H1 (cell line): ENCODE measurements around the gene TSSC4. TPM values are rescaled to one million over a fixed set of nuclear protein-coding genes. Genes with fewer than 3 reads are reported as not detected.

Experiments used
- CTCF ChIA-PET: fragments of 300-600 bp; sonication (Branson Sonifier 250); formaldehyde crosslinking; loops from one replicate; lab custom pipeline; 2021; ENCODE audit not compliant: partially characterized antibody; lab: Charles Lee
- POLR2A ChIA-PET: fragments of 300-600 bp; sonication (Branson Sonifier 250); formaldehyde crosslinking; loops from one replicate; lab custom pipeline; 2021; ENCODE audit warnings: inconsistent platforms; ENCODE audit not compliant: partially characterized antibody; lab: Charles Lee
- DNase-seq, 2 experiments: peaks; one replicate each; pipeline versions ENCODE4 v3.0.0 to v3.0.0-alpha.2; 2010 to 2022; ENCODE audit warnings: low spot score in 2 of 2, low read depth in 1 of 2, mixed read lengths in 1 of 2
- FAIRE-seq: peaks from 2 replicates; lab custom pipeline; 2011; peaks lifted over from hg19 to GRCh38; lab: Jason Lieb, UNC
- H2AFZ ChIP-seq: 2 replicates; pipeline ENCODE4 v1.8.1; 2012; ENCODE audit warnings: low read length, inconsistent platforms
- H2AK5ac ChIP-seq: 2 replicates; pipeline ENCODE4 v1.6.1; 2013; ENCODE audit warnings: low read depth, low read length
- H2BK120ac ChIP-seq: replicated peaks from 2 replicates; pipeline ENCODE3; 2013; ENCODE audit warnings: low read depth, low read length, inconsistent platforms
- H2BK12ac ChIP-seq: 2 replicates; pipeline ENCODE4 v1.6.1; 2013; ENCODE audit warnings: low read depth, low read length
- H2BK15ac ChIP-seq: 2 replicates; pipeline ENCODE4 v1.6.1; 2013; ENCODE audit warnings: low read length
- H2BK20ac ChIP-seq: 2 replicates; pipeline ENCODE4 v1.6.1; 2013; ENCODE audit warnings: low read length
- H2BK5ac ChIP-seq: 2 replicates; pipeline ENCODE4 v1.6.1; 2013; ENCODE audit warnings: low read depth, low read length
- H3K14ac ChIP-seq: 2 replicates; pipeline ENCODE4 v1.6.1; 2013; ENCODE audit warnings: inconsistent platforms; ENCODE audit not compliant: insufficient read length
- H3K18ac ChIP-seq: 2 replicates; pipeline ENCODE4 v1.6.1; 2013; ENCODE audit warnings: low read length; ENCODE audit errors: extremely low read depth
- H3K23ac ChIP-seq: 2 replicates; pipeline ENCODE4 v1.6.1; 2013; ENCODE audit warnings: inconsistent platforms; ENCODE audit not compliant: insufficient read length
- H3K23me2 ChIP-seq: 2 replicates; pipeline ENCODE4 v1.6.1; 2013; ENCODE audit warnings: low read depth, low read length
- H3K27ac ChIP-seq: 2 replicates; pipeline ENCODE4 v1.6.1; 2011; ENCODE audit warnings: low read depth, low read length, inconsistent platforms
- H3K27me3 ChIP-seq, 4 experiments: replicated peaks in 1 of 4; 1 replicate in 1 of 4; 2 replicates in 3 of 4; pipeline versions ENCODE4 v1.6.1 to v1.8.1; 2011 to 2013; ENCODE audit warnings: low read length in 3 of 4, mild to moderate bottlenecking in 3 of 4, inconsistent platforms in 2 of 4, mixed read lengths in 2 of 4, moderate library complexity in 1 of 4; ENCODE audit not compliant: control insufficient read depth in 3 of 4, insufficient read depth in 3 of 4; ENCODE audit errors: extremely low read depth in 1 of 4
- H3K36me3 ChIP-seq, 4 experiments: 2 replicates each; pipeline versions ENCODE4 v1.6.1 to v1.8.1; 2011 to 2013; ENCODE audit warnings: mild to moderate bottlenecking in 4 of 4, low read length in 3 of 4, moderate library complexity in 2 of 4, control low read depth in 1 of 4, inconsistent platforms in 1 of 4; ENCODE audit not compliant: insufficient read depth in 4 of 4, control insufficient read depth in 2 of 4
- H3K4ac ChIP-seq: replicated peaks from 2 replicates; pipeline ENCODE3; 2013; ENCODE audit warnings: low read length, low read depth, mixed read lengths, inconsistent platforms; ENCODE audit not compliant: insufficient read length
- H3K4me1 ChIP-seq, 4 experiments: replicated peaks in 1 of 4; 1 replicate in 1 of 4; 2 replicates in 3 of 4; pipeline versions ENCODE4 v1.6.1 to v1.8.1; 2011 to 2013; ENCODE audit warnings: low read length in 3 of 4, inconsistent platforms in 2 of 4, mixed read lengths in 1 of 4; ENCODE audit not compliant: insufficient read depth in 4 of 4, control insufficient read depth in 3 of 4
- H3K4me2 ChIP-seq, 2 experiments: 2 replicates each; pipeline versions ENCODE4 v1.6.1 to v1.8.1; 2011 to 2013; ENCODE audit warnings: low read depth in 2 of 2, low read length in 2 of 2, control low read depth in 1 of 2, inconsistent platforms in 1 of 2, mild to moderate bottlenecking in 1 of 2; ENCODE audit not compliant: insufficient read depth in 1 of 2
- H3K4me3 ChIP-seq, 4 experiments: fragments of 200-600, 300-600 bp in 1 of 4; sonication (generic), shearing (Covaris generic), sonication (Bioruptor Twin) in 1 of 4; 2 replicates each; pipeline versions ENCODE4 v1.5.1 to v1.8.1; 2011 to 2016; ENCODE audit warnings: low read length in 4 of 4, low read depth in 3 of 4, control low read depth in 2 of 4, inconsistent platforms in 2 of 4, mild to moderate bottlenecking in 2 of 4, mixed read lengths in 1 of 4, moderate library complexity in 1 of 4; ENCODE audit not compliant: insufficient read depth in 2 of 4; ENCODE audit errors: extremely low read depth in 1 of 4
- H3K56ac ChIP-seq: replicated peaks from 2 replicates; pipeline ENCODE3; 2013; ENCODE audit warnings: low read depth, mild to moderate bottlenecking, mixed read lengths, low read length, inconsistent platforms; ENCODE audit not compliant: insufficient read length
- H3K79me1 ChIP-seq: 2 replicates; pipeline ENCODE4 v1.6.1; 2013; ENCODE audit warnings: low read depth, low read length, control low read depth
- H3K79me2 ChIP-seq, 2 experiments: 2 replicates each; pipeline versions ENCODE4 v1.6.1 to v1.8.1; 2012 to 2013; ENCODE audit warnings: low read length in 2 of 2, mild to moderate bottlenecking in 2 of 2, inconsistent platforms in 1 of 2; ENCODE audit not compliant: insufficient read depth in 2 of 2, control insufficient read depth in 1 of 2
- H3K9ac ChIP-seq, 4 experiments: replicated peaks in 1 of 4; 1 replicate in 1 of 4; 2 replicates in 3 of 4; pipeline versions ENCODE4 v1.6.1 to v1.8.1; 2011 to 2013; ENCODE audit warnings: low read depth in 3 of 4, low read length in 3 of 4, control low read depth in 2 of 4, mild to moderate bottlenecking in 2 of 4, moderate library complexity in 2 of 4, inconsistent platforms in 1 of 4; ENCODE audit errors: extremely low read depth in 1 of 4
- H3K9me3 ChIP-seq, 2 experiments: 2 replicates each; pipeline versions ENCODE4 v1.6.1 to v1.8.1; 2012 to 2013; ENCODE audit warnings: mild to moderate bottlenecking in 2 of 2, moderate library complexity in 2 of 2, control low read depth in 1 of 2, inconsistent platforms in 1 of 2, low read depth in 1 of 2, low read length in 1 of 2, mixed read lengths in 1 of 2; ENCODE audit not compliant: insufficient read depth in 2 of 2
- H4K20me1 ChIP-seq, 2 experiments: replicated peaks in 1 of 2; 2 replicates each; pipeline versions ENCODE3 to v1.8.1; 2011 to 2013; ENCODE audit warnings: inconsistent platforms in 2 of 2, low read length in 2 of 2, mild to moderate bottlenecking in 1 of 2; ENCODE audit not compliant: insufficient read depth in 2 of 2, control insufficient read depth in 1 of 2
- H4K5ac ChIP-seq: 2 replicates; pipeline ENCODE4 v1.6.1; 2013; ENCODE audit warnings: low read length, low read depth, mixed read lengths, inconsistent platforms; ENCODE audit not compliant: insufficient read length
- H4K8ac ChIP-seq: 2 replicates; pipeline ENCODE4 v1.8.0; 2013; ENCODE audit warnings: mild to moderate bottlenecking, moderate library complexity, low read length, inconsistent platforms; ENCODE audit not compliant: insufficient read depth; ENCODE audit errors: extremely low read depth
- H4K91ac ChIP-seq: replicated peaks from 2 replicates; pipeline ENCODE3; 2013; ENCODE audit warnings: low read length, mixed read lengths, inconsistent platforms; ENCODE audit not compliant: insufficient read length
- ASH2L ChIP-seq: fragments of 200-600, 300-600 bp; sonication (generic); IDR thresholded peaks from one replicate; pipeline ENCODE4 v1.7.1; 2017; ENCODE audit warnings: low read length
- BACH1 ChIP-seq: IDR thresholded peaks from 2 replicates; pipeline ENCODE4 v1.6.1; 2012; ENCODE audit warnings: low read length, improper control_type of control experiment
- BCL11A ChIP-seq, 2 experiments: IDR thresholded peaks; one replicate each; pipeline ENCODE4 v1.6.1; 2011; ENCODE audit warnings: low read depth in 2 of 2, low read length in 2 of 2, mild to moderate bottlenecking in 2 of 2
- EP300 ChIP-seq, 2 experiments: IDR thresholded peaks; 1 replicate in 1 of 2; 2 replicates in 1 of 2; pipeline ENCODE4 v1.6.1; 2011 to 2012; ENCODE audit warnings: low read depth in 2 of 2, low read length in 2 of 2, mild to moderate bottlenecking in 2 of 2, borderline replicate concordance in 1 of 2, inconsistent platforms in 1 of 2, moderate library complexity in 1 of 2
- NANOG ChIP-seq: IDR thresholded peaks from 2 replicates; pipeline ENCODE4 v1.6.1; 2011; ENCODE audit warnings: low read length, low read depth, mild to moderate bottlenecking, inconsistent platforms; ENCODE audit not compliant: insufficient read depth, poor library complexity, severe bottlenecking
- RBBP5 ChIP-seq: IDR thresholded peaks from 2 replicates; pipeline ENCODE4 v1.7.1; 2012; ENCODE audit warnings: low read depth, mild to moderate bottlenecking, inconsistent platforms, low read length, moderate library complexity, borderline replicate concordance
- SRF ChIP-seq: IDR thresholded peaks from 2 replicates; pipeline ENCODE4 v1.6.1; 2011; ENCODE audit warnings: mild to moderate bottlenecking, low read depth, low read length, moderate library complexity
- TAF1 ChIP-seq: IDR thresholded peaks from 2 replicates; pipeline ENCODE4 v1.6.1; 2011; ENCODE audit warnings: mild to moderate bottlenecking, low read depth, low read length
- TCF12 ChIP-seq: IDR thresholded peaks from 2 replicates; pipeline ENCODE4 v1.6.1; 2011; ENCODE audit warnings: low read depth, mild to moderate bottlenecking, low read length
- WGBS, 2 experiments: shearing (Covaris generic) in 1 of 2; methylation state at CpG; one replicate each; pipeline versions ENCODE4 v1.1.6 to v1.1.7; 2013 to 2015; ENCODE audit warnings: low lambda C conversion rate in 2 of 2, mixed read lengths in 2 of 2, inconsistent platforms in 1 of 2, low coverage in 1 of 2, missing lambda C conversion rate in 1 of 2; ENCODE audit not compliant: insufficient replicate concordance in 2 of 2, insufficient coverage in 1 of 2, insufficient read length in 1 of 2; ENCODE audit errors: extremely low coverage in 1 of 2, missing lambda C conversion rate in 1 of 2; 5-methylcytosine and 5-hydroxymethylcytosine counted together
- polyA plus RNA-seq, 7 experiments: library from polyadenylated mRNA; depleted of rRNA in 3 of 7; stranded (reverse) in 5 of 7; unstranded in 2 of 7; fragments of >200 nt in 5 of 7; fragments of 200-250 nt in 2 of 7; gene quantifications; 1 replicate in 5 of 7; 2 replicates in 1 of 7; 4 replicates in 1 of 7; pipeline versions ENCODE4 v1.2.1 to v1.2.3, GENCODE V29; 2011 to 2013; ENCODE audit warnings: missing spikeins in 2 of 7, mixed read lengths in 2 of 7
- total RNA-seq: library from RNA; stranded (reverse); fragmentation: NEBNext Ultra II Directional; extraction: Animal tissue kit (Norgen Biotek cat#: 25700); gene quantifications from 2 replicates; pipeline ENCODE4 v1.2.1, GENCODE V29; 2021
- TF ChIP-seq, protein P1 (sequence below), 3 experiments: IDR thresholded peaks; 1 replicate in 2 of 3; 2 replicates in 1 of 3; pipeline versions ENCODE4 v1.5.1 to v1.6.1; 2011; ENCODE audit warnings: low read length in 3 of 3, mild to moderate bottlenecking in 3 of 3, inconsistent platforms in 2 of 3, low read depth in 1 of 3, moderate library complexity in 1 of 3; ENCODE audit not compliant: insufficient read depth in 1 of 3; ENCODE audit errors: control extremely low read depth in 1 of 3

TSSC4 gene
- total and polyA plus RNA-seq, 2 of the 8 experiments (the other 6 are each of a cell fraction or from before 2014, with no cell fraction given), result 34.0 to 39.3 TPM

DNA sequence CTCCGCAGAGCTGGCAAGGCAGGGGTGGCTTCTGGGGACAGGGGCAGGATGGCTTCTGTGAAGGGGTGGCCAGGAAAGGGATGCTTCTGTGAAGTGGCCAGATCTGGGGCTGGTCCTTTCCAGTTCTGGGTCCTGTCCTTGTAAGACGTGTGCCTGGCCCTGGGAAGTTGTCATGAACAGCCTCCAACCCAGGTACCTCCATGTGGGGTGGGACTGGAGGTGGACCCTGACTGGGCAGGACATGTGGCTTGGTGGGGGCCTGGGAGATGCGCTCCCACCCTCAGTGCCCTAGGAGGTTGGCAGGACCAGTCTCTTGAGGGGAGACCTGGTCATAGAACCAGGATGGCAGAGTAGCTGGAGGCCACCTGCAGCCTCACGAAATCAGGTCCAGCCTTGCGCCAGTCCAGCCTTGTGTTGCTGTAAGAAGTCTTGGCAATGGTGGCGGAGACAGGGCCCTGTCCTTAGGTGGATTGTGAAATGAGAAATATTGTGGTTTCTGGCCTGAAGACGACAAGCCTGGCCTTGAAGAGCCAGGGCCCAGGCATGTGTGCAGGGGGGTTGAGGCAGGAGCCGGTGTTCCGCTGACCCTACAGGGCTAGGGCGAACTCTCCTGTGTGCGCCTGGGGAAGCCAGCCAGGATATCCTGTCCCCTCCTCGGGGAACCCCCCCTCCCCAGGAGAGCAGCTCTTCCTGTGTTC is 46.9 kb downstream of the TSSC4 start:
- H2BK12ac ChIP-seq, result no peak overlapping the region
- no peaks in the 10 kb centered on the region for H3K9me3 ChIP-seq
- no peak overlapping the region for H3K56ac ChIP-seq
- peaks cover 32 to 86% (median 63%) of the 10 kb centered on the region in 4 experiments for H3K27me3 ChIP-seq
- POLR2A ChIA-PET, result no interaction called here
- no peak overlapping the region for H3K4me3 ChIP-seq
- H2AFZ ChIP-seq, result no peak overlapping the region
- no peak overlapping the region for H4K91ac ChIP-seq
- H2BK15ac ChIP-seq, result no peak overlapping the region
- peaks cover 7% of the 10 kb centered on the region; the same call in 1 of the 2 replicates for H3K23me2 ChIP-seq
- peaks cover 2 to 3% of the 10 kb centered on the region in 2 experiments for H4K20me1 ChIP-seq
- 90% methylated on average over 12 of the region's 12 CpGs; no CpG with 5 or more reads in 1 of the 2 experiments for WGBS, 2 experiments
- H3K4me1 ChIP-seq, result peaks cover 0 to 3% (median 3%) of the 10 kb centered on the region in 4 experiments; a peak in 2 of 7 replicates
- no peak overlapping the region for H3K9ac ChIP-seq
- H3K14ac ChIP-seq, result no peak overlapping the region
- no peak overlapping the region for H4K8ac ChIP-seq
- H3K18ac ChIP-seq, result no peak overlapping the region
- CTCF ChIA-PET, result interaction anchor here (1.1 to 1.8 kb wide), 3 partner anchors 27 to 148 kb away, joined by 3 to 6 read pairs (median 5); no protein-coding TSS in a partner anchor
- no peak overlapping the region for H2BK120ac ChIP-seq
- H3K27ac ChIP-seq, result no peak overlapping the region
- no peak overlapping the region for H2AK5ac ChIP-seq
- no peaks in the 10 kb centered on the region for H3K79me2 ChIP-seq
- DNase-seq, result no peak
- H4K5ac ChIP-seq, result no peak overlapping the region
- no peak overlapping the region for H2BK20ac ChIP-seq
- no peak overlapping the region for H3K4ac ChIP-seq
- no peak for FAIRE-seq
- H2BK5ac ChIP-seq, result no peak overlapping the region
- no peak overlapping the region for H3K23ac ChIP-seq
- no peaks in the 10 kb centered on the region for H3K36me3 ChIP-seq
- no peaks in the 10 kb centered on the region for H3K79me1 ChIP-seq
- H3K4me2 ChIP-seq, result no peak overlapping the region
- TF ChIP-seq, protein P1, sequence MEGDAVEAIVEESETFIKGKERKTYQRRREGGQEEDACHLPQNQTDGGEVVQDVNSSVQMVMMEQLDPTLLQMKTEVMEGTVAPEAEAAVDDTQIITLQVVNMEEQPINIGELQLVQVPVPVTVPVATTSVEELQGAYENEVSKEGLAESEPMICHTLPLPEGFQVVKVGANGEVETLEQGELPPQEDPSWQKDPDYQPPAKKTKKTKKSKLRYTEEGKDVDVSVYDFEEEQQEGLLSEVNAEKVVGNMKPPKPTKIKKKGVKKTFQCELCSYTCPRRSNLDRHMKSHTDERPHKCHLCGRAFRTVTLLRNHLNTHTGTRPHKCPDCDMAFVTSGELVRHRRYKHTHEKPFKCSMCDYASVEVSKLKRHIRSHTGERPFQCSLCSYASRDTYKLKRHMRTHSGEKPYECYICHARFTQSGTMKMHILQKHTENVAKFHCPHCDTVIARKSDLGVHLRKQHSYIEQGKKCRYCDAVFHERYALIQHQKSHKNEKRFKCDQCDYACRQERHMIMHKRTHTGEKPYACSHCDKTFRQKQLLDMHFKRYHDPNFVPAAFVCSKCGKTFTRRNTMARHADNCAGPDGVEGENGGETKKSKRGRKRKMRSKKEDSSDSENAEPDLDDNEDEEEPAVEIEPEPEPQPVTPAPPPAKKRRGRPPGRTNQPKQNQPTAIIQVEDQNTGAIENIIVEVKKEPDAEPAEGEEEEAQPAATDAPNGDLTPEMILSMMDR (IDR thresholded peaks at IDR 0.05; ENCODE audit: control extremely low read depth in 1 of 3, insufficient read depth in 1 of 3, low read depth in 1 of 3, low read length in 3 of 3), result no peak
- no peak for TF ChIP-seq TCF12
- TF ChIP-seq TAF1, result no peak
- TF ChIP-seq EP300 (IDR thresholded peaks at IDR 0.05; ENCODE audit: borderline replicate concordance in 1 of 2, low read depth in 2 of 2, low read length in 2 of 2), result no peak
- no peak for TF ChIP-seq SRF
- TF ChIP-seq ASH2L, result no peak
- TF ChIP-seq BCL11A (IDR thresholded peaks at IDR 0.05; ENCODE audit: low read depth in 2 of 2, low read length in 2 of 2), result no peak
- TF ChIP-seq BACH1, result no peak
- no peak for TF ChIP-seq NANOG
- no peak for TF ChIP-seq RBBP5
